ENCODE measurements around the gene ST8SIA5. TPM values are rescaled to one million over a fixed set of nuclear protein-coding genes. Genes with fewer than 3 reads are reported as not detected.

Gene ST8SIA5
- total RNA-seq, 1 donor from 2014 or later: 0.56 TPM

DNA sequence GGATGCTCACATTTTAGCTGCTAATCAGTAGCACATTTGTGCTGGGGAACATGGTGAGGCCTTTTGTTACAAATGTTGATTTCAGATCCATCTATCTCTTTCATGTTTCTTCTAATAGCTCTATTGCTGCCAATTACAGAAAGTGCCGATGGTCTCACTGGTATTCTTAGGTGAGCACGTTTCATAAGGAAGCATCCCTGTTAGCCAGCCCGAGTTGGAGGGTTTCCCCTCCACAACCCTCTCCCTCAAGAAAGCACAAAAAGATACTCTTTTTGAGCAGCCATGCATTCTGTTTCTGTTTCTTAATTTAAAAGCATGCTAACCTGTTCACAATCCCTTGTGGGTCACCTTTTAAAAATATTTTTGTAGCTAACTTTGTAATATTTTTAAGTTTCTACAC lies 30.8 kb upstream of the ST8SIA5 start:
- H3K27me3 Mint-ChIP-seq (ENCODE audit: unreplicated experiment): peaks cover 2% of the 10 kb centered on the region
- H3K4me3 Mint-ChIP-seq (ENCODE audit: unreplicated experiment): no peak overlapping the region
- H3K36me3 Mint-ChIP-seq (ENCODE audit: unreplicated experiment): peaks cover 6% of the 10 kb centered on the region
- no peak overlapping the region for H3K27ac Mint-ChIP-seq (ENCODE audit: unreplicated experiment)
- no peaks in the 10 kb centered on the region for H3K4me1 Mint-ChIP-seq (ENCODE audit: low read depth, unreplicated experiment)
- TF ChIP-seq, protein P1, sequence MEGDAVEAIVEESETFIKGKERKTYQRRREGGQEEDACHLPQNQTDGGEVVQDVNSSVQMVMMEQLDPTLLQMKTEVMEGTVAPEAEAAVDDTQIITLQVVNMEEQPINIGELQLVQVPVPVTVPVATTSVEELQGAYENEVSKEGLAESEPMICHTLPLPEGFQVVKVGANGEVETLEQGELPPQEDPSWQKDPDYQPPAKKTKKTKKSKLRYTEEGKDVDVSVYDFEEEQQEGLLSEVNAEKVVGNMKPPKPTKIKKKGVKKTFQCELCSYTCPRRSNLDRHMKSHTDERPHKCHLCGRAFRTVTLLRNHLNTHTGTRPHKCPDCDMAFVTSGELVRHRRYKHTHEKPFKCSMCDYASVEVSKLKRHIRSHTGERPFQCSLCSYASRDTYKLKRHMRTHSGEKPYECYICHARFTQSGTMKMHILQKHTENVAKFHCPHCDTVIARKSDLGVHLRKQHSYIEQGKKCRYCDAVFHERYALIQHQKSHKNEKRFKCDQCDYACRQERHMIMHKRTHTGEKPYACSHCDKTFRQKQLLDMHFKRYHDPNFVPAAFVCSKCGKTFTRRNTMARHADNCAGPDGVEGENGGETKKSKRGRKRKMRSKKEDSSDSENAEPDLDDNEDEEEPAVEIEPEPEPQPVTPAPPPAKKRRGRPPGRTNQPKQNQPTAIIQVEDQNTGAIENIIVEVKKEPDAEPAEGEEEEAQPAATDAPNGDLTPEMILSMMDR (IDR thresholded peaks at IDR 0.05; ENCODE audit: partially characterized antibody, unreplicated experiment): no peak
- no peaks in the 10 kb centered on the region for H3K9me3 Mint-ChIP-seq (ENCODE audit: unreplicated experiment)
- no peak for DNase-seq

DNA sequence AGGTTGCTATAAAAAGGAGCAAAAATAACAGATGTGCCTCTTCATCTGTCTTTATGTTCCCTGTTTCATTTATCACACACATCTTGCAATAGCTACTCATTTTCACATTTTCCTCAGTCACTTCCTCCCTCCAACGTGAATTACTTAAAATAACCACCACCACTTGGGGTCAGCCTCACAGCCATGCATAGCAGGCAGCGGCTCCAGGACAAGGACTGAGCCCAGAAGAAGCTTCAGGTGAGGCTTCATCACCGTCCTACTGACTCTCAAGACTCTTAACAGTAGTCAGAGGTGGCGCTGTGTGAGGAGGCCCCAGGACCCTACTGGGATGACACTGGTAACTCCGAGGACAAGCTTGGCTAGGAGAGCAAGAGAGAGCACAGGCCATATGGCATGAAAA lies 15.5 kb upstream of the ST8SIA5 start:
- no peak for DNase-seq
- Mint-ChIP-seq H3K36me3 (ENCODE audit: unreplicated experiment) (no peaks in the 10 kb centered on the region), H3K4me1 (ENCODE audit: low read depth, unreplicated experiment) (no peaks in the 10 kb centered on the region), H3K27me3 (ENCODE audit: unreplicated experiment) (peaks cover 2% of the 10 kb centered on the region), H3K27ac (ENCODE audit: unreplicated experiment) (no peak overlapping the region), H3K4me3 (ENCODE audit: unreplicated experiment) (no peak overlapping the region), H3K9me3 (ENCODE audit: unreplicated experiment) (peaks cover 2% of the 10 kb centered on the region)
- TF ChIP-seq, protein P1 (IDR thresholded peaks at IDR 0.05; ENCODE audit: partially characterized antibody, unreplicated experiment): no peak

DNA sequence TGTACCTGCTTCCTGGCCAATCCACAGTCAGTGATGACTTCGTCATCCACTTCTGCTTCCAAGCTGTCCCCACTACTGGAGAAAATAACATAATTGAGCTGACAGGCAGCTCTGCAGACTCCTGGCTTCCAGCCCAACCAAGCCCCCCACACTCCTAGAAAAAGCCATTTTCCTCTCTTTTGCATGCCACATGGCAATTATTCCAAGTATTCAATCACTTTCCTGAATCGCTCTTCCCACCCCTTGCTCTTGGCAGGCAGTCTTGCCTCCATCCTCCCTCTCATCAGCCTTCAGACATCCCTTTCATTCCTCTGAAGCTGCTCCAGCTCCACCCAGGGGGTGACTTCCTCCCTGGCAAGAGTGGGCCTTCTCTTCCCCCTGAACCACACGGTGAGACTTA lies 14.3 kb upstream of the ST8SIA5 start:
- peaks cover 2% of the 10 kb centered on the region for H3K27me3 Mint-ChIP-seq (ENCODE audit: unreplicated experiment)
- no peak overlapping the region for H3K4me3 Mint-ChIP-seq (ENCODE audit: unreplicated experiment)
- H3K36me3 Mint-ChIP-seq (ENCODE audit: unreplicated experiment): no peaks in the 10 kb centered on the region
- TF ChIP-seq, protein P1 (IDR thresholded peaks at IDR 0.05; ENCODE audit: partially characterized antibody, unreplicated experiment): no peak
- peaks cover 2% of the 10 kb centered on the region for H3K9me3 Mint-ChIP-seq (ENCODE audit: unreplicated experiment)
- DNase-seq: no peak
- H3K27ac Mint-ChIP-seq (ENCODE audit: unreplicated experiment): no peak overlapping the region
- no peaks in the 10 kb centered on the region for H3K4me1 Mint-ChIP-seq (ENCODE audit: low read depth, unreplicated experiment)

DNA sequence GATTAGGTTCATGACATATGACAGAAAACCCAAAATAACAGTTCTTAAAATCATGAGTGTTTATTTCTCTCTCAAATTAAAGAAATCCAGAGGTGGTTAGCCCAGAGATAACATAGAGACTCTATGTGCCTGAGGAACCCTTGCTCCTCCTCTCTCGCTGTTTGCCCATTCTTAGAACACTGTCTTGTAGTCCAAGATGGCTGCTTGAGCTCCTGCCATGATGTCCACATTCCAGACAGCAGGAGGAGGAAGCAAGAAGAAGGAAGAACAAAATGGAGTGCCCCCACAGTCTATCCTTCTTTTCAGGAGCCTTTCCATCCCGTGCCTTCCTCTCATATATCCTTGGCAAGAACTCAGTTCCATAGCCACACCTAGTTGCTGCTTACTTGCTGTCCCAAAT lies 13.9 kb upstream of the ST8SIA5 start:
- H3K4me1 Mint-ChIP-seq (ENCODE audit: low read depth, unreplicated experiment): no peaks in the 10 kb centered on the region
- H3K36me3 Mint-ChIP-seq (ENCODE audit: unreplicated experiment): no peaks in the 10 kb centered on the region
- H3K27ac Mint-ChIP-seq (ENCODE audit: unreplicated experiment): no peak overlapping the region

DNA sequence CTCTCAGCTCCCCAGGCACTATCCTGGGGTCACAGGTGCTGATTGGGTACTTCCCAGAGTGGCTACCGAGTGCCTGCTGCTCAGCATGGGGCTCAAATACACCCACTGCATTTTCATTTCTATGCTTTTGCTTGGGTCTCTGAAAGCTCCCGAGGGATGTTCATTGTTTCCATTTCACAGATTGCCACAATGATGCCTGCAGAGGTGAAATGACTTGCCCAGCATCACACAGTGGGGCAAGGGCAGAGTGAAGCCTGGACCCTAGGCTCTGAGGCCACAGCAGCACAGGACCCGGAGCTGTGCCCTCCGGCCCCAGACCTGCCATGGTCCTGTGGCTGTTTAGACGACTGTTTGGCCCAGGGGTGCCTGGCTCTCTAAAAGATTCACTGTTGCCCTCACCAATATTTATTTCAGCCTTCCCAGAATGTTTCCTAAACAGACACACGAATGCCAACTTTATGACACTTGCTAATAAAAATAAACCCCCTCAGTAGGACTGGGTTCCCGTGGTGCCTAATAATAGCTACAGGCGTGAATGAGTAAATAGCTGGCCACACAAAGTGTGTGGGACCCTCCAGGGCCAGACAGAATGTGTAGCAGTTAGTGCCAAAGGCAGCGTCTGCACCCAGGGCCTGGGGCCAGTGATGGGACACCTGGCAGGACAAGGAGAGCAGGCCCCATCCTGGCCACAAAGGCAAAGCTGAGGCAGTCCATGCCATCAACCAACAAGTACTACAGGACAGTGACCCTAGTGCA lies 11.5 kb upstream of the ST8SIA5 start:
- TF ChIP-seq, protein P1 (IDR thresholded peaks at IDR 0.05; ENCODE audit: partially characterized antibody, unreplicated experiment): no peak
- peaks cover 2% of the 10 kb centered on the region for H3K27me3 Mint-ChIP-seq (ENCODE audit: unreplicated experiment)
- no peaks in the 10 kb centered on the region for H3K36me3 Mint-ChIP-seq (ENCODE audit: unreplicated experiment)

More for the DNA sequence above, 13.9 kb upstream of the ST8SIA5 start:
- TF ChIP-seq, protein P1 (IDR thresholded peaks at IDR 0.05; ENCODE audit: partially characterized antibody, unreplicated experiment): no peak
- no peak for DNase-seq
- no peak overlapping the region for H3K4me3 Mint-ChIP-seq (ENCODE audit: unreplicated experiment)
- peaks cover 2% of the 10 kb centered on the region for H3K9me3 Mint-ChIP-seq (ENCODE audit: unreplicated experiment)
- H3K27me3 Mint-ChIP-seq (ENCODE audit: unreplicated experiment): peaks cover 2% of the 10 kb centered on the region

More for the DNA sequence above, 11.5 kb upstream of the ST8SIA5 start:
- Mint-ChIP-seq H3K27ac (ENCODE audit: unreplicated experiment) (no peak overlapping the region), H3K9me3 (ENCODE audit: unreplicated experiment) (peaks cover 2% of the 10 kb centered on the region), H3K4me3 (ENCODE audit: unreplicated experiment) (no peak overlapping the region), H3K4me1 (ENCODE audit: low read depth, unreplicated experiment) (no peaks in the 10 kb centered on the region)
- no peak for DNase-seq

Data from glutamatergic neuron (in vitro differentiated cells).